ENCODE measurements around the gene TTC9B. TPM values are rescaled to one million over a fixed set of nuclear protein-coding genes. Genes with fewer than 3 reads are reported as not detected.

The TTC9B gene
- total and polyA plus RNA-seq, 2 experiments from 2014 or later: 0.63 to 1.0 TPM

- TF ChIP-seq, protein P1, sequence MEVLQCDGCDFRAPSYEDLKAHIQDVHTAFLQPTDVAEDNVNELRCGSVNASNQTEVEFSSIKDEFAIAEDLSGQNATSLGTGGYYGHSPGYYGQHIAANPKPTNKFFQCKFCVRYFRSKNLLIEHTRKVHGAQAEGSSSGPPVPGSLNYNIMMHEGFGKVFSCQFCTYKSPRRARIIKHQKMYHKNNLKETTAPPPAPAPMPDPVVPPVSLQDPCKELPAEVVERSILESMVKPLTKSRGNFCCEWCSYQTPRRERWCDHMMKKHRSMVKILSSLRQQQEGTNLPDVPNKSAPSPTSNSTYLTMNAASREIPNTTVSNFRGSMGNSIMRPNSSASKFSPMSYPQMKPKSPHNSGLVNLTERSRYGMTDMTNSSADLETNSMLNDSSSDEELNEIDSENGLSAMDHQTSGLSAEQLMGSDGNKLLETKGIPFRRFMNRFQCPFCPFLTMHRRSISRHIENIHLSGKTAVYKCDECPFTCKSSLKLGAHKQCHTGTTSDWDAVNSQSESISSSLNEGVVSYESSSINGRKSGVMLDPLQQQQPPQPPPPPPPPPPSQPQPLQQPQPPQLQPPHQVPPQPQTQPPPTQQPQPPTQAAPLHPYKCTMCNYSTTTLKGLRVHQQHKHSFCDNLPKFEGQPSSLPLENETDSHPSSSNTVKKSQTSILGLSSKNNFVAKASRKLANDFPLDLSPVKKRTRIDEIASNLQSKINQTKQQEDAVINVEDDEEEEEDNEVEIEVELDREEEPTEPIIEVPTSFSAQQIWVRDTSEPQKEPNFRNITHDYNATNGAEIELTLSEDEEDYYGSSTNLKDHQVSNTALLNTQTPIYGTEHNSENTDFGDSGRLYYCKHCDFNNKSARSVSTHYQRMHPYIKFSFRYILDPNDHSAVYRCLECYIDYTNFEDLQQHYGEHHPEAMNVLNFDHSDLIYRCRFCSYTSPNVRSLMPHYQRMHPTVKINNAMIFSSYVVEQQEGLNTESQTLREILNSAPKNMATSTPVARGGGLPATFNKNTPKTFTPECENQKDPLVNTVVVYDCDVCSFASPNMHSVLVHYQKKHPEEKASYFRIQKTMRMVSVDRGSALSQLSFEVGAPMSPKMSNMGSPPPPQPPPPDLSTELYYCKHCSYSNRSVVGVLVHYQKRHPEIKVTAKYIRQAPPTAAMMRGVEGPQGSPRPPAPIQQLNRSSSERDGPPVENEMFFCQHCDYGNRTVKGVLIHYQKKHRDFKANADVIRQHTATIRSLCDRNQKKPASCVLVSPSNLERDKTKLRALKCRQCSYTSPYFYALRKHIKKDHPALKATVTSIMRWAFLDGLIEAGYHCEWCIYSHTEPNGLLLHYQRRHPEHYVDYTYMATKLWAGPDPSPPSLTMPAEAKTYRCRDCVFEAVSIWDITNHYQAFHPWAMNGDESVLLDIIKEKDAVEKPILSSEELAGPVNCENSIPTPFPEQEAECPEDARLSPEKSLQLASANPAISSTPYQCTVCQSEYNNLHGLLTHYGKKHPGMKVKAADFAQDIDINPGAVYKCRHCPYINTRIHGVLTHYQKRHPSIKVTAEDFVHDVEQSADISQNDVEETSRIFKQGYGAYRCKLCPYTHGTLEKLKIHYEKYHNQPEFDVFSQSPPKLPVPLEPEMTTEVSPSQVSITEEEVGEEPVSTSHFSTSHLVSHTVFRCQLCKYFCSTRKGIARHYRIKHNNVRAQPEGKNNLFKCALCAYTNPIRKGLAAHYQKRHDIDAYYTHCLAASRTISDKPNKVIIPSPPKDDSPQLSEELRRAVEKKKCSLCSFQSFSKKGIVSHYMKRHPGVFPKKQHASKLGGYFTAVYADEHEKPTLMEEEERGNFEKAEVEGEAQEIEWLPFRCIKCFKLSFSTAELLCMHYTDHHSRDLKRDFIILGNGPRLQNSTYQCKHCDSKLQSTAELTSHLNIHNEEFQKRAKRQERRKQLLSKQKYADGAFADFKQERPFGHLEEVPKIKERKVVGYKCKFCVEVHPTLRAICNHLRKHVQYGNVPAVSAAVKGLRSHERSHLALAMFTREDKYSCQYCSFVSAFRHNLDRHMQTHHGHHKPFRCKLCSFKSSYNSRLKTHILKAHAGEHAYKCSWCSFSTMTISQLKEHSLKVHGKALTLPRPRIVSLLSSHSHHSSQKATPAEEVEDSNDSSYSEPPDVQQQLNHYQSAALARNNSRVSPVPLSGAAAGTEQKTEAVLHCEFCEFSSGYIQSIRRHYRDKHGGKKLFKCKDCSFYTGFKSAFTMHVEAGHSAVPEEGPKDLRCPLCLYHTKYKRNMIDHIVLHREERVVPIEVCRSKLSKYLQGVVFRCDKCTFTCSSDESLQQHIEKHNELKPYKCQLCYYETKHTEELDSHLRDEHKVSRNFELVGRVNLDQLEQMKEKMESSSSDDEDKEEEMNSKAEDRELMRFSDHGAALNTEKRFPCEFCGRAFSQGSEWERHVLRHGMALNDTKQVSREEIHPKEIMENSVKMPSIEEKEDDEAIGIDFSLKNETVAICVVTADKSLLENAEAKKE (CRISPR knock-in tag; IDR thresholded peaks at IDR 0.05): no peak
Observed at GRCh38 chr19:40238775-40239174, 20.6 kb upstream of the TTC9B start (continued).

DNA sequence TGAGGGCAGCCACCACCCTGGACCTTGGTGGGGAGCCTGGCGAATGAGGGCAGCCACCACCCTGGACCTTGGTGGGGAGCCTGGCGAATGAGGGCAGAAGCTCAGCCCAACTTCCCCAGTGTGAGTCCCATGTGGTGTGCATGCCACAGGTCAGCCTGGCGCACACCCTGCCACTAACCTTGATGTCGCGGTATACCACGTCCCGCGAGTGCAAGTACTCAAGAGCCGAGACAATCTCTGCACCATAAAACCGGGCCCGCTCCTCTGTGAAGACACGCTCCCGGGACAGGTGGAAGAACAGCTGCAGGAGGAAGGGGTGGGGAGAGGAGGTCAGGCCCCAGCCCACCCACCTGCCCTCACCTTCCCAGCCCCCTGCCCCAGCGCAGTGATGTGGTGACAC, 19.6 kb upstream of the TTC9B start:
- Mint-ChIP-seq H3K4me1 (no peaks in the 10 kb centered on the region), H3K27ac (no peak overlapping the region), H3K4me3 (no peak overlapping the region), H3K27me3 (ENCODE audit: insufficient read depth, low read depth, poor library complexity) (peaks cover 10% of the 10 kb centered on the region), H3K9me3 (no peaks in the 10 kb centered on the region), H3K36me3 (ENCODE audit: low read depth) (peaks cover 27% of the 10 kb centered on the region)
- Histone ChIP-seq H3K4me2 (no peak overlapping the region), H3K79me2 (replicated peaks; ENCODE audit: insufficient read depth) (no peaks in the 10 kb centered on the region), H3K36me3 (ENCODE audit: insufficient read depth) (no peaks in the 10 kb centered on the region; the same call in 1 of the 2 replicates), H3F3A (replicated peaks; ENCODE audit: low read depth) (no peaks in the 10 kb centered on the region), H3K27me3 (ENCODE audit: insufficient read depth) (no peaks in the 10 kb centered on the region), H4K20me1 (replicated peaks; ENCODE audit: insufficient read depth) (no peaks in the 10 kb centered on the region; the same call in 1 of the 2 replicates), H2AFZ (no peak overlapping the region), H3K4me1 (ENCODE audit: insufficient read depth) (no peaks in the 10 kb centered on the region; the same call in 1 of the 2 replicates), H3K27ac (ENCODE audit: low read depth) (no peak overlapping the region), H3K4me3 (no peak overlapping the region), H3K9me2 (ENCODE audit: insufficient read depth) (no peaks in the 10 kb centered on the region)
- DNase-seq (ENCODE audit: low spot score) (no peak), ATAC-seq (no peak)
- no peak for TF ChIP-seq EZH2 (IDR thresholded peaks at IDR 0.05; ENCODE audit: low read depth, unreplicated experiment)
- no peak for TF ChIP-seq ZNF114 (CRISPR knock-in tag; IDR thresholded peaks at IDR 0.05)
- no peak for TF ChIP-seq STAT1 (IDR thresholded peaks at IDR 0.05; ENCODE audit: unreplicated experiment)
- TF ChIP-seq POLR2AphosphoS5 (IDR thresholded peaks at IDR 0.05; ENCODE audit: low read depth): no peak
- TF ChIP-seq, protein P1 (CRISPR knock-in tag; IDR thresholded peaks at IDR 0.05): no peak
- TF ChIP-seq ETS1 (IDR thresholded peaks at IDR 0.05): no peak
- no peak for TF ChIP-seq JUNB (IDR thresholded peaks at IDR 0.05; ENCODE audit: unreplicated experiment)
- TF ChIP-seq ZNF331 (CRISPR knock-in tag; IDR thresholded peaks at IDR 0.05; ENCODE audit: low read depth): no peak
- TF ChIP-seq NANOG (IDR thresholded peaks at IDR 0.05; ENCODE audit: borderline replicate concordance): no peak
- no peak for TF ChIP-seq CREB1 (CRISPR knock-in tag; IDR thresholded peaks at IDR 0.05; ENCODE audit: low read depth)
